Thoracic aorta (tissue), 2 donors: Measurements from ENCODE around the gene NEURL3. TPM values are rescaled to one million over a fixed set of nuclear protein-coding genes. Genes with fewer than 3 reads are reported as not detected.

Experiments
- ATAC-seq: fragments of 150-250 bp; one replicate; pipeline ENCODE4 v1.8.0; 2017; ENCODE audit warnings: low read depth; ENCODE audit not compliant: insufficient number of reproducible peaks, low FRiP score
- DNase-seq: peaks from one replicate; pipeline ENCODE4 v3.0.0-alpha.2; 2020; ENCODE audit warnings: low spot score
- H3K27ac ChIP-seq, 2 donors: fragments of 200-600 bp; sonication (generic); 1 replicate in 1 of 2; 2 replicates in 1 of 2; pipeline ENCODE4 v1.5.1; 2016; ENCODE audit warnings: mild to moderate bottlenecking in 2 of 2, moderate library complexity in 2 of 2
- H3K27me3 ChIP-seq: fragments of 200-600 bp; sonication (generic); replicated peaks from 2 replicates; pipeline ENCODE4 v1.6.0; 2016; ENCODE audit warnings: mild to moderate bottlenecking; ENCODE audit not compliant: insufficient read depth
- H3K36me3 ChIP-seq: fragments of 200-600 bp; sonication (generic); one replicate; pipeline ENCODE4 v1.5.1; 2016
- H3K4me1 ChIP-seq, 2 donors: fragments of 200-600 bp; sonication (generic); 1 replicate in 1 of 2; 2 replicates in 1 of 2; pipeline versions ENCODE4 v1.5.1 to v1.6.0; 2016; ENCODE audit warnings: low read depth in 2 of 2, mild to moderate bottlenecking in 1 of 2; ENCODE audit not compliant: control insufficient read depth in 1 of 2
- H3K4me3 ChIP-seq: fragments of 200-600 bp; sonication (generic); 2 replicates; pipeline ENCODE4 v1.5.1; 2016; ENCODE audit warnings: mild to moderate bottlenecking
- H3K9me3 ChIP-seq: fragments of 200-600 bp; sonication (generic); 2 replicates; pipeline ENCODE4 v1.5.1; 2016
- total RNA-seq, 2 donors: library from RNA; depleted of rRNA; stranded (reverse); fragments of >200 nt; gene quantifications; one replicate each; pipeline versions ENCODE4 v1.1.0 to v1.2.3, GENCODE V29; 2016
- TF ChIP-seq, protein P1 (sequence below): fragments of 200-600 bp; sonication (generic); IDR thresholded peaks from one replicate; pipeline ENCODE4 v1.5.1; 2019; ENCODE audit warnings: antibody characterized with exemption

NEURL3 gene
- total RNA-seq, 2 donors from 2014 or later, result not detected

- peaks cover 47 to 65% of the 10 kb centered on the region in 2 donors for H3K4me1 ChIP-seq
Measured at GRCh38 chr2:96528700-96529375, 23.7 kb upstream of the NEURL3 start.

GRCh38 chr2:96528006-96528699 lies 23.0 kb upstream of the NEURL3 start:
- Histone ChIP-seq H3K4me1 (peaks cover 45 to 61% of the 10 kb centered on the region in 2 donors), H3K36me3 (no peaks in the 10 kb centered on the region), H3K9me3 (no peaks in the 10 kb centered on the region), H3K4me3 (peak overlapping the region; percentile 77), H3K27me3 (no peaks in the 10 kb centered on the region), H3K27ac (peak overlapping the region; percentile 94 to 98)
- ATAC-seq (peak; percentile 41), DNase-seq (peak; percentile 81)
- TF ChIP-seq, protein P1, sequence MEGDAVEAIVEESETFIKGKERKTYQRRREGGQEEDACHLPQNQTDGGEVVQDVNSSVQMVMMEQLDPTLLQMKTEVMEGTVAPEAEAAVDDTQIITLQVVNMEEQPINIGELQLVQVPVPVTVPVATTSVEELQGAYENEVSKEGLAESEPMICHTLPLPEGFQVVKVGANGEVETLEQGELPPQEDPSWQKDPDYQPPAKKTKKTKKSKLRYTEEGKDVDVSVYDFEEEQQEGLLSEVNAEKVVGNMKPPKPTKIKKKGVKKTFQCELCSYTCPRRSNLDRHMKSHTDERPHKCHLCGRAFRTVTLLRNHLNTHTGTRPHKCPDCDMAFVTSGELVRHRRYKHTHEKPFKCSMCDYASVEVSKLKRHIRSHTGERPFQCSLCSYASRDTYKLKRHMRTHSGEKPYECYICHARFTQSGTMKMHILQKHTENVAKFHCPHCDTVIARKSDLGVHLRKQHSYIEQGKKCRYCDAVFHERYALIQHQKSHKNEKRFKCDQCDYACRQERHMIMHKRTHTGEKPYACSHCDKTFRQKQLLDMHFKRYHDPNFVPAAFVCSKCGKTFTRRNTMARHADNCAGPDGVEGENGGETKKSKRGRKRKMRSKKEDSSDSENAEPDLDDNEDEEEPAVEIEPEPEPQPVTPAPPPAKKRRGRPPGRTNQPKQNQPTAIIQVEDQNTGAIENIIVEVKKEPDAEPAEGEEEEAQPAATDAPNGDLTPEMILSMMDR, result no peak

More at GRCh38 chr2:96528700-96529375, 23.7 kb upstream of the NEURL3 start:
- Histone ChIP-seq H3K27ac (peak overlapping the region; percentile 94 to 98), H3K9me3 (no peaks in the 10 kb centered on the region), H3K4me3 (peak overlapping the region; percentile 77), H3K36me3 (no peaks in the 10 kb centered on the region), H3K27me3 (no peaks in the 10 kb centered on the region)
- peak; percentile 69 for DNase-seq
- peak; percentile 0 for ATAC-seq
- TF ChIP-seq, protein P1, result peak; percentile 21

GRCh38 chr2:96527286-96528005 lies 22.3 kb upstream of the NEURL3 start:
- Histone ChIP-seq H3K36me3 (no peaks in the 10 kb centered on the region), H3K9me3 (no peaks in the 10 kb centered on the region), H3K27me3 (no peaks in the 10 kb centered on the region), H3K4me3 (peak overlapping the region; percentile 77), H3K27ac (peak overlapping the region; percentile 94 to 98), H3K4me1 (peaks cover 38 to 54% of the 10 kb centered on the region in 2 donors)
- ATAC-seq, result no peak
- no peak for DNase-seq
- TF ChIP-seq, protein P1, result peak; percentile 40

DNA sequence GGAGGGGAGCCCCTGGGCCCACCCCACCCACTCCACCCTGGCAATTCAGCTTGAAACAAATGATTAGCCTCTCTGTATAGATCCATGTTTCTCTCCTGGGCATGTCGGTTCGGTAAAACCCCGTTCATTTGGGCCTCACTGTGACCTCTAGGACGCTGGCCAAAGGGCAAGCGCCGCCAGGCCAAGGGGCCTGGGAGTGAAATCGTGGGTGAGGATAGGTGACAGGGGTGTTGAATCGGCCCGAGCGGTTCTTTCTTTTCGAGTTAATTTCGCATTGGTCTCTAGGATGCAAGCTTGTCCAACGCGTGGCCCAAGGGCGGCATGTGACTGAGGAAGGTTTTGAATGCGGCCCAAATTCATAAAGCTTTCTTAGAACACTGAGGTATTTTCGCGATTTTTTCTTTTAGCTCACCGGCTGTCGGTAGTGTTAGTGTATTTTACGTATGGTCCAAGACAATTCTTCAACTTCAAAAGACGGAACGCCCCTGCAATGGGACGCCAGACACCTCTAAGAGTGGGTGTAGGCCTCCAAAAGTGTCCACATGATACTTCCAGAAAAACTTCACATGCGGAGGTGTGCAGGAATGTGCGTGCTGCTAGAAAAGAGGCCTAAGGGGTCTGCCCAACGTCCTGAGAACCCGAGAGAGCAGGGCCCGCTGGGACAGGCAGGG lies 21.6 kb upstream of the NEURL3 start:
- no peak for ATAC-seq
- TF ChIP-seq, protein P1, result no peak
- Histone ChIP-seq H3K27ac (peak overlapping the region; percentile 94 to 98), H3K9me3 (no peaks in the 10 kb centered on the region), H3K4me1 (peaks cover 35 to 50% of the 10 kb centered on the region in 2 donors), H3K36me3 (no peaks in the 10 kb centered on the region), H3K4me3 (peak overlapping the region; percentile 77), H3K27me3 (no peaks in the 10 kb centered on the region)
- DNase-seq, result no peak
